Measurements from ENCODE around the gene HLA-DOB.

HLA-DOB gene

DNA sequence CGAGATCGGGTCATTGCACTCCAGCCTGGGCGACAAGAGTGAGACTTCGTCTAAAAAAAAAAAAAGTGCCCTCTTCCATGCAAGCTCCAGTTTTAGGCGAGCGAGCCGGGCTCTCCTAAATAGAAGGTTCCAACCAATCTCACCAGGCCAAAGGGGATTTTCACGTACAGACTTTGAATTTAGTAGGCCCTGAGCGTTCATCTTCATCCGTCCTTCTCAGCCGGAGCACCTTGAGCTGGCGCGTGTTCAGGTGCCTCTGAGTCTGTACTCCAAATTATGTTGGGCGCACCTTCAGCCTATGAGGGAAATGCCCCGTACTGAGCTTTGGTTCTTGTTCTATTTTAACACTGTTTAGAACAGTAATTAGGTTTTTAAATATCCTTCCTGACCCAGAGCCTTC is 22.6 kb upstream of the HLA-DOB start:
- ATAC-seq, result no peak
- TF ChIP-seq ZNF565 (CRISPR knock-in tag; conservative IDR thresholded peaks at IDR 0.05; ENCODE audit: low read depth) (no peak), ZC3H10 (CRISPR knock-in tag; IDR thresholded peaks at IDR 0.05) (no peak), ZNF8 (CRISPR knock-in tag; IDR thresholded peaks at IDR 0.05) (no peak), ARNTL (CRISPR knock-in tag; IDR thresholded peaks at IDR 0.05; ENCODE audit: borderline replicate concordance, low read depth) (no peak), TSHZ2 (CRISPR knock-in tag; IDR thresholded peaks at IDR 0.05) (no peak), ZNF70 (CRISPR knock-in tag; IDR thresholded peaks at IDR 0.05) (no peak), CSDC2 (CRISPR knock-in tag; IDR thresholded peaks at IDR 0.05) (no peak), RARB (CRISPR knock-in tag; IDR thresholded peaks at IDR 0.05) (no peak), POU6F1 (CRISPR knock-in tag; IDR thresholded peaks at IDR 0.05; ENCODE audit: borderline replicate concordance, low read depth) (no peak), ISL1 (CRISPR knock-in tag; IDR thresholded peaks at IDR 0.05) (no peak), CSRNP3 (CRISPR knock-in tag; IDR thresholded peaks at IDR 0.05) (no peak), BACH2 (CRISPR knock-in tag; IDR thresholded peaks at IDR 0.05; ENCODE audit: borderline replicate concordance) (no peak), OSR1 (CRISPR knock-in tag; IDR thresholded peaks at IDR 0.05) (no peak), ZFP30 (CRISPR knock-in tag; IDR thresholded peaks at IDR 0.05) (no peak), ZFP3 (CRISPR knock-in tag; IDR thresholded peaks at IDR 0.05) (no peak), PPARA (CRISPR knock-in tag; IDR thresholded peaks at IDR 0.05; ENCODE audit: borderline replicate concordance) (no peak)
- TF ChIP-seq, protein P1, sequence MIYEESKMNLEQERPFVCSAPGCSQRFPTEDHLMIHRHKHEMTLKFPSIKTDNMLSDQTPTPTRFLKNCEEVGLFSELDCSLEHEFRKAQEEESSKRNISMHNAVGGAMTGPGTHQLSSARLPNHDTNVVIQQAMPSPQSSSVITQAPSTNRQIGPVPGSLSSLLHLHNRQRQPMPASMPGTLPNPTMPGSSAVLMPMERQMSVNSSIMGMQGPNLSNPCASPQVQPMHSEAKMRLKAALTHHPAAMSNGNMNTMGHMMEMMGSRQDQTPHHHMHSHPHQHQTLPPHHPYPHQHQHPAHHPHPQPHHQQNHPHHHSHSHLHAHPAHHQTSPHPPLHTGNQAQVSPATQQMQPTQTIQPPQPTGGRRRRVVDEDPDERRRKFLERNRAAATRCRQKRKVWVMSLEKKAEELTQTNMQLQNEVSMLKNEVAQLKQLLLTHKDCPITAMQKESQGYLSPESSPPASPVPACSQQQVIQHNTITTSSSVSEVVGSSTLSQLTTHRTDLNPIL (CRISPR knock-in tag; IDR thresholded peaks at IDR 0.05; ENCODE audit: low read depth), result no peak
- TF ChIP-seq, protein P2, sequence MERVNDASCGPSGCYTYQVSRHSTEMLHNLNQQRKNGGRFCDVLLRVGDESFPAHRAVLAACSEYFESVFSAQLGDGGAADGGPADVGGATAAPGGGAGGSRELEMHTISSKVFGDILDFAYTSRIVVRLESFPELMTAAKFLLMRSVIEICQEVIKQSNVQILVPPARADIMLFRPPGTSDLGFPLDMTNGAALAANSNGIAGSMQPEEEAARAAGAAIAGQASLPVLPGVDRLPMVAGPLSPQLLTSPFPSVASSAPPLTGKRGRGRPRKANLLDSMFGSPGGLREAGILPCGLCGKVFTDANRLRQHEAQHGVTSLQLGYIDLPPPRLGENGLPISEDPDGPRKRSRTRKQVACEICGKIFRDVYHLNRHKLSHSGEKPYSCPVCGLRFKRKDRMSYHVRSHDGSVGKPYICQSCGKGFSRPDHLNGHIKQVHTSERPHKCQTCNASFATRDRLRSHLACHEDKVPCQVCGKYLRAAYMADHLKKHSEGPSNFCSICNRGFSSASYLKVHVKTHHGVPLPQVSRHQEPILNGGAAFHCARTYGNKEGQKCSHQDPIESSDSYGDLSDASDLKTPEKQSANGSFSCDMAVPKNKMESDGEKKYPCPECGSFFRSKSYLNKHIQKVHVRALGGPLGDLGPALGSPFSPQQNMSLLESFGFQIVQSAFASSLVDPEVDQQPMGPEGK (CRISPR knock-in tag; IDR thresholded peaks at IDR 0.05; ENCODE audit: borderline replicate concordance), result no peak

- TF ChIP-seq ZFP3 (CRISPR knock-in tag; IDR thresholded peaks at IDR 0.05) (peak; percentile 93), TCF4 (CRISPR knock-in tag; IDR thresholded peaks at IDR 0.05; ENCODE audit: borderline replicate concordance) (no peak)
- peak; percentile 97 for ATAC-seq
These were observed 21.5 kb upstream of the HLA-DOB start, which contains the start of gene TAP2 for GRCh38 chr6:32838114-32838958. Gene TAP2, minus strand, starts transcription at chr6:32838739. Its CDS starts 506 bp downstream, at chr6:32838233.

DNA sequence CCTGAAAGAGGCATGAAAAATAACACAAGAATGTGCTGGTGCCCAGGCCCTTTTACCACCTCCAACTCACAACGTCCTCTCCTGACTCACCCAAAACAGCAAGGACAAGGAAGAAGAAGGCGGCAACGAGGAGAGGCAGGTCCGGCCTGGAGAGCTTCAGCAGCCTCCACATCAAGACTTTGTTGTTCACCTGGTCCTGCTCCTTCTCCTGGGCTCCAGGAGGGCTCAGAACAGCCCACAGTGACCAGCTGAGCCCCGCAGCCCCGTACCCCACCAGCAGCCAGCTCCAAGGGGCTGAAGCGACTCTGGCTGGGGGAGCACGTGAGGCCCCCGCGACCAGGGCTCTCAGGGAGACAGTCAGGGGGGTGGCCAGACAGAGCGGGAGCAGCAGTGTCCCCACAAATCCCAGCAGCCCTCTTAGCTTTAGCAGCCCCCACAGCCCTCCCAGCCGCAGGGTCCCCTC is 20.9 kb upstream of the HLA-DOB start:
- no peak for TF ChIP-seq TSHZ2 (CRISPR knock-in tag; IDR thresholded peaks at IDR 0.05)
- TF ChIP-seq ARNTL (CRISPR knock-in tag; IDR thresholded peaks at IDR 0.05; ENCODE audit: borderline replicate concordance, low read depth), result no peak
- TF ChIP-seq ZFP3 (CRISPR knock-in tag; IDR thresholded peaks at IDR 0.05), result no peak
- TF ChIP-seq ZFP30 (CRISPR knock-in tag; IDR thresholded peaks at IDR 0.05), result no peak
- TF ChIP-seq BACH2 (CRISPR knock-in tag; IDR thresholded peaks at IDR 0.05; ENCODE audit: borderline replicate concordance), result no peak
- TF ChIP-seq TCF4 (CRISPR knock-in tag; IDR thresholded peaks at IDR 0.05; ENCODE audit: borderline replicate concordance), result no peak
- ATAC-seq, result no peak
